ENCODE results near the gene SOX18. TPM values are rescaled to one million over a fixed set of nuclear protein-coding genes. Genes with fewer than 3 reads are reported as not detected.
A peak's percentile ranks its signal among the peaks of the same experiment; 100 is the strongest.

Gene SOX18
- total and polyA plus RNA-seq, 2 of the 13 experiments (the other 11 are each of a cell fraction or from before 2014, with no cell fraction given), result 1.6 to 1.9 TPM

DNA sequence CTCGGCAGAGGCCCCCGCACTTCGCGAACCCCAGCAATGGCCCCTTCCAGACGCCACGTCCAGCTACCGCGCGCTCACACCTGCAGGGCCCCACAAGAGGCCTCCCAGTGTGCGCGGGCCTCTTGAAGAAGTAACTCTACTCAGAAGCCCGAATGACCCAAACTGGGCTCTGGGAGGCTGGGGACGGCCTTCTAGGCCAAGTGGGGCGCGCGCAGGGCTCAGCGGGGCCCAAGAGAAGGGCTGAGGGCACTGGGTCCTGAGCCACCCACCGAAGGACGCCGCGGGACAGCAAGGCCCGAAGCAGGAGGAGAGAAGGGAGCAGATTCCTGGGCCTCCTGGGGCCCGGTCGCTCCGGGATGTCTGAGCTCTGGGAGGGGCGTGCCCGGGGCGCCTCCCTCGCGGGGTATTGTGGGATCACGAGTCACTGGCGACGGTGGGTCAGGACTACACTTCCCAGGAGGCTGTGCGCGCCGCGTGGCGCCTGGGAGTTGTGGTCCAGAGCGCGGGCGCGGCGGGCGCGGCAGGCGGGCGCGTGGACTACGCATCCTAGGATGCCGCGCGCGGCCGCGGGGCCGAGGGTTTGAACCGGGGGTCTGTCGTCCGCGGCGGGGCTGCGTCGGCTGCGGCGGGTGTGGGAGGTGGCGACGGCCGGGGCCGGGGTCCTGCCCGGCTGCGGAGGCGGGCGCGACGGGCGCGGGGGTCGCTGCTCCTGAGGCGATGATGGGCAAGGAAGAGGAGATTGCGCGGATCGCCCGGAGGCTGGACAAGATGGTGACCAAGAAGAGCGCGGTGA is 13.4 kb upstream of the SOX18 start, which contains the start of gene TCEA2 (continued):
- no peak; the same call in 1 of the 2 replicates for TF ChIP-seq STAG1 (CRISPR knock-in tag; IDR thresholded peaks at IDR 0.05)
- TF ChIP-seq SRSF4 (IDR thresholded peaks at IDR 0.05; ENCODE audit: low read depth, low read length, poor library complexity, severe bottlenecking), result no peak
- TF ChIP-seq, protein P1, sequence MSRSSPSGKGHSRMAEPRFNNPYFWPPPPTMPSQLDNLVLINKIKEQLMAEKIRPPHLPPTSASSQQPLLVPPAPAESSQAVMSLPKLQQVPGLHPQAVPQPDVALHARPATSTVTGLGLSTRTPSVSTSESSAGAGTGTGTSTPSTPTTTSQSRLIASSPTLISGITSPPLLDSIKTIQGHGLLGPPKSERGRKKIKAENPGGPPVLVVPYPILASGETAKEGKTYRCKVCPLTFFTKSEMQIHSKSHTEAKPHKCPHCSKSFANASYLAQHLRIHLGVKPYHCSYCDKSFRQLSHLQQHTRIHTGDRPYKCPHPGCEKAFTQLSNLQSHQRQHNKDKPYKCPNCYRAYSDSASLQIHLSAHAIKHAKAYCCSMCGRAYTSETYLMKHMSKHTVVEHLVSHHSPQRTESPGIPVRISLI (CRISPR knock-in tag; IDR thresholded peaks at IDR 0.05; ENCODE audit: borderline replicate concordance), result no peak; the same call in 1 of the 2 replicates
- TF ChIP-seq, protein P2, sequence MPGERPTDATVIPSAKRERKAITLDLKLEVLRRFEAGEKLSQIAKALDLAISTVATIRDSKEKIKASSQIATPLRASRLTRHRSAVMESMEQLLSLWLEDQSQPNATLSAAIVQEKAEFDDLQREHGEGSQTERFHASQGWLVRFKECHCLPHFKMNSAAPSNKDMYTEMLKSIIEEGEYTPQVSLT (CRISPR knock-in tag; IDR thresholded peaks at IDR 0.05; ENCODE audit: borderline replicate concordance, low read depth), result no peak; the same call in 1 of the 2 replicates
- TF ChIP-seq ZNF790 (CRISPR knock-in tag; IDR thresholded peaks at IDR 0.05; ENCODE audit: borderline replicate concordance), result no peak
- TF ChIP-seq, protein P3, sequence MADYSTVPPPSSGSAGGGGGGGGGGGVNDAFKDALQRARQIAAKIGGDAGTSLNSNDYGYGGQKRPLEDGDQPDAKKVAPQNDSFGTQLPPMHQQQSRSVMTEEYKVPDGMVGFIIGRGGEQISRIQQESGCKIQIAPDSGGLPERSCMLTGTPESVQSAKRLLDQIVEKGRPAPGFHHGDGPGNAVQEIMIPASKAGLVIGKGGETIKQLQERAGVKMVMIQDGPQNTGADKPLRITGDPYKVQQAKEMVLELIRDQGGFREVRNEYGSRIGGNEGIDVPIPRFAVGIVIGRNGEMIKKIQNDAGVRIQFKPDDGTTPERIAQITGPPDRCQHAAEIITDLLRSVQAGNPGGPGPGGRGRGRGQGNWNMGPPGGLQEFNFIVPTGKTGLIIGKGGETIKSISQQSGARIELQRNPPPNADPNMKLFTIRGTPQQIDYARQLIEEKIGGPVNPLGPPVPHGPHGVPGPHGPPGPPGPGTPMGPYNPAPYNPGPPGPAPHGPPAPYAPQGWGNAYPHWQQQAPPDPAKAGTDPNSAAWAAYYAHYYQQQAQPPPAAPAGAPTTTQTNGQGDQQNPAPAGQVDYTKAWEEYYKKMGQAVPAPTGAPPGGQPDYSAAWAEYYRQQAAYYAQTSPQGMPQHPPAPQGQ (CRISPR knock-in tag; IDR thresholded peaks at IDR 0.05; ENCODE audit: borderline replicate concordance), result no peak
- TF ChIP-seq KDM6A (CRISPR knock-in tag; IDR thresholded peaks at IDR 0.05; ENCODE audit: low read depth), result 0 out of 2 replicates have a peak, but pooled peaks have one; percentile 16
- TF ChIP-seq, protein P4, sequence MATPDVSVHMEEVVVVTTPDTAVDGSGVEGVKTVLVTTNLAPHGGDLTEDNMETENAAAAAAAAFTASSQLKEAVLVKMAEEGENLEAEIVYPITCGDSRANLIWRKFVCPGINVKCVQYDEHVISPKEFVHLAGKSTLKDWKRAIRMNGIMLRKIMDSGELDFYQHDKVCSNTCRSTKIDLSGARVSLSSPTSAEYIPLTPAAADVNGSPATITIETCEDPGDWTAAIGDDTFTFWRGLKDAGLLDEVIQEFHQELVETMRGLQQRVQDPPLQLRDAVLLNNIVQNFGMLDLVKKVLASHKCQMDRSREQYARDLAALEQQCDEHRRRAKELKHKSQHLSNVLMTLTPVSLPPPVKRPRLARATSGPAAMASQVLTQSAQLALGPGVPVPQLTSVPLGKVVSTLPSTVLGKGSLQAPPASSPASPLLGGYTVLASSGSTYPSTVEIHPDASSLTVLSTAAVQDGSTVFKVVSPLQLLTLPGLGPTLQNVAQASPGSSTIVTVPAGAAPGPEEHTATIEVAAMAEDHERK (CRISPR knock-in tag; IDR thresholded peaks at IDR 0.05; ENCODE audit: low read depth), result peak; percentile 93
- TF ChIP-seq BCL6 (CRISPR knock-in tag; IDR thresholded peaks at IDR 0.05), result peak; percentile 53
- TF ChIP-seq ZFP36L1 (CRISPR knock-in tag; IDR thresholded peaks at IDR 0.05), result peak; percentile 89
- TF ChIP-seq, protein P5, sequence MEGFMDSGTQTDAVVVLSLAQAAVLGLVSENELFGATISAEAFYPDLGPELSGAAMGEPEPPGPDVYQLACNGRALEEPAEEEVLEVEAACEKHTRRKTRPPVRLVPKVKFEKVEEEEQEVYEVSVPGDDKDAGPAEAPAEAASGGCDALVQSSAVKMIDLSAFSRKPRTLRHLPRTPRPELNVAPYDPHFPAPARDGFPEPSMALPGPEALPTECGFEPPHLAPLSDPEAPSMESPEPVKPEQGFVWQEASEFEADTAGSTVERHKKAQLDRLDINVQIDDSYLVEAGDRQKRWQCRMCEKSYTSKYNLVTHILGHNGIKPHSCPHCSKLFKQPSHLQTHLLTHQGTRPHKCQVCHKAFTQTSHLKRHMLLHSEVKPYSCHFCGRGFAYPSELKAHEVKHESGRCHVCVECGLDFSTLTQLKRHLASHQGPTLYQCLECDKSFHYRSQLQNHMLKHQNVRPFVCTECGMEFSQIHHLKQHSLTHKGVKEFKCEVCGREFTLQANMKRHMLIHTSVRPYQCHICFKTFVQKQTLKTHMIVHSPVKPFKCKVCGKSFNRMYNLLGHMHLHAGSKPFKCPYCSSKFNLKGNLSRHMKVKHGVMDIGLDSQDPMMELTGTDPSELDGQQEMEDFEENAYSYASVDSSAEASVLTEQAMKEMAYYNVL (CRISPR knock-in tag; IDR thresholded peaks at IDR 0.05; ENCODE audit: borderline replicate concordance), result no peak
- no peak for TF ChIP-seq SATB2 (CRISPR knock-in tag; IDR thresholded peaks at IDR 0.05)
- TF ChIP-seq ZSCAN25 (CRISPR knock-in tag; IDR thresholded peaks at IDR 0.05), result peak; percentile 70; the same call in 1 of the 2 replicates
- TF ChIP-seq, protein P6, sequence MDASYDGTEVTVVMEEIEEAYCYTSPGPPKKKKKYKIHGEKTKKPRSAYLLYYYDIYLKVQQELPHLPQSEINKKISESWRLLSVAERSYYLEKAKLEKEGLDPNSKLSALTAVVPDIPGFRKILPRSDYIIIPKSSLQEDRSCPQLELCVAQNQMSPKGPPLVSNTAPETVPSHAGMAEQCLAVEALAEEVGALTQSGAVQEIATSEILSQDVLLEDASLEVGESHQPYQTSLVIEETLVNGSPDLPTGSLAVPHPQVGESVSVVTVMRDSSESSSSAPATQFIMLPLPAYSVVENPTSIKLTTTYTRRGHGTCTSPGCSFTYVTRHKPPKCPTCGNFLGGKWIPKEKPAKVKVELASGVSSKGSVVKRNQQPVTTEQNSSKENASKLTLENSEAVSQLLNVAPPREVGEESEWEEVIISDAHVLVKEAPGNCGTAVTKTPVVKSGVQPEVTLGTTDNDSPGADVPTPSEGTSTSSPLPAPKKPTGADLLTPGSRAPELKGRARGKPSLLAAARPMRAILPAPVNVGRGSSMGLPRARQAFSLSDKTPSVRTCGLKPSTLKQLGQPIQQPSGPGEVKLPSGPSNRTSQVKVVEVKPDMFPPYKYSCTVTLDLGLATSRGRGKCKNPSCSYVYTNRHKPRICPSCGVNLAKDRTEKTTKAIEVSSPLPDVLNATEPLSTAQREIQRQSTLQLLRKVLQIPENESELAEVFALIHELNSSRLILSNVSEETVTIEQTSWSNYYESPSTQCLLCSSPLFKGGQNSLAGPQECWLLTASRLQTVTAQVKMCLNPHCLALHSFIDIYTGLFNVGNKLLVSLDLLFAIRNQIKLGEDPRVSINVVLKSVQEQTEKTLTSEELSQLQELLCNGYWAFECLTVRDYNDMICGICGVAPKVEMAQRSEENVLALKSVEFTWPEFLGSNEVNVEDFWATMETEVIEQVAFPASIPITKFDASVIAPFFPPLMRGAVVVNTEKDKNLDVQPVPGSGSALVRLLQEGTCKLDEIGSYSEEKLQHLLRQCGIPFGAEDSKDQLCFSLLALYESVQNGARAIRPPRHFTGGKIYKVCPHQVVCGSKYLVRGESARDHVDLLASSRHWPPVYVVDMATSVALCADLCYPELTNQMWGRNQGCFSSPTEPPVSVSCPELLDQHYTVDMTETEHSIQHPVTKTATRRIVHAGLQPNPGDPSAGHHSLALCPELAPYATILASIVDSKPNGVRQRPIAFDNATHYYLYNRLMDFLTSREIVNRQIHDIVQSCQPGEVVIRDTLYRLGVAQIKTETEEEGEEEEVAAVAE (CRISPR knock-in tag; IDR thresholded peaks at IDR 0.05; ENCODE audit: borderline replicate concordance), result peak; percentile 87
- TF ChIP-seq MXI1 (IDR thresholded peaks at IDR 0.05; ENCODE audit: borderline replicate concordance, low read depth, low read length), result peak; percentile 98
- TF ChIP-seq ZNF781 (CRISPR knock-in tag; IDR thresholded peaks at IDR 0.05; ENCODE audit: borderline replicate concordance, not compliant biosample characterization), result peak; percentile 90

Measured in HepG2 (cell line).